A549 (cell line): ENCODE measurements around the gene PIK3R2. TPM values are rescaled to one million over a fixed set of nuclear protein-coding genes. Genes with fewer than 3 reads are reported as not detected.

Experiments
- ATAC-seq, 2 experiments: fragments of 200-7000 bp in 1 of 2; fragments of >200 bp in 1 of 2; cut with Nextera tagmentation in 1 of 2; cut with Tn5 transposase in 1 of 2; 3 replicates each; pipeline versions ENCODE4 v1.8.0 to v1.9.1; 2018 to 2020; ENCODE audit warnings: mild to moderate bottlenecking in 1 of 2, moderate library complexity in 1 of 2
- CTCF ChIA-PET: fragments of 300-600 bp; sonication (Branson Sonifier 250); formaldehyde crosslinking; extraction: SDS; loops from one replicate; lab custom pipeline; 2021; ENCODE audit warnings: antibody characterized with exemption, inconsistent platforms; lab: Yijun Ruan, JAX
- POLR2A ChIA-PET: fragments of 350-600 bp; formaldehyde crosslinking; extraction: SDS; loops from one replicate; lab custom pipeline; 2021; ENCODE audit warnings: antibody characterized with exemption, inconsistent platforms; lab: Yijun Ruan, JAX
- DNase-seq, 2 experiments: peaks; one replicate each; pipeline versions ENCODE4 v3.0.0 to v3.0.0-alpha.2; 2011 to 2016; ENCODE audit warnings: low read depth in 1 of 2, low spot score in 1 of 2
- FAIRE-seq: peaks from 2 replicates; lab custom pipeline; 2011; peaks lifted over from hg19 to GRCh38; lab: Jason Lieb, UNC
- H3K27ac ChIP-seq, 2 experiments: fragments of >200 bp; sonication (Bioruptor Twin); formaldehyde crosslinking; 3 replicates each; pipeline ENCODE4 v1.5.1; 2016 to 2017
- H3K4me1 ChIP-seq: fragments of >200 bp; sonication (Bioruptor Twin); formaldehyde crosslinking; 3 replicates; pipeline ENCODE4 v1.6.1; 2016
- H3K4me2 ChIP-seq: fragments of >200 bp; sonication (Bioruptor Twin); formaldehyde crosslinking; 3 replicates; pipeline ENCODE4 v1.6.1; 2016
- H3K4me3 ChIP-seq: fragments of >200 bp; sonication (Bioruptor Twin); formaldehyde crosslinking; 3 replicates; pipeline ENCODE4 v1.5.1; 2016
- H3K9me3 ChIP-seq: fragments of >200 bp; sonication (Bioruptor Twin); formaldehyde crosslinking; 3 replicates; pipeline ENCODE4 v1.6.1; 2016
- ATOH8 ChIP-seq: fragments of 250-450 bp; sonication (Bioruptor Pico); IDR thresholded peaks from 2 replicates; pipeline ENCODE4 v1.5.0; 2020; ENCODE audit warnings: low read depth, mild to moderate bottlenecking, moderate library complexity
- BCL3 ChIP-seq: fragments of >200 bp; sonication (Bioruptor Twin); formaldehyde crosslinking; IDR thresholded peaks from 3 replicates; pipeline ENCODE4 v1.6.1; 2016
- BHLHE40 ChIP-seq: IDR thresholded peaks from 2 replicates; pipeline ENCODE4 v1.6.1; 2012; ENCODE audit warnings: low read depth, low read length, inconsistent platforms
- CHD2 ChIP-seq: fragments of 150-350 bp; IDR thresholded peaks from 2 replicates; pipeline ENCODE4 v1.6.1; 2014; ENCODE audit warnings: low read length; ENCODE audit not compliant: partially characterized antibody
- CTCF ChIP-seq: fragments of >200 bp; sonication (Bioruptor Twin); formaldehyde crosslinking; IDR thresholded peaks from 3 replicates; pipeline ENCODE4 v1.5.1; 2016
- E2F6 ChIP-seq: IDR thresholded peaks from 2 replicates; pipeline ENCODE4 v1.6.1; 2012; ENCODE audit warnings: low read depth, borderline replicate concordance
- EHF ChIP-seq: fragments of 250-450 bp; sonication (Bioruptor Pico); IDR thresholded peaks from 2 replicates; pipeline ENCODE4 v1.5.0; 2020; ENCODE audit warnings: mild to moderate bottlenecking
- EHMT2 ChIP-seq: fragments of 200-600 bp; sonication (generic); IDR thresholded peaks from 2 replicates; pipeline ENCODE4 v1.6.1; 2016; ENCODE audit warnings: antibody characterized with exemption, low read depth, mild to moderate bottlenecking, moderate library complexity
- FOSB ChIP-seq: fragments of 250-450 bp; sonication (Bioruptor Pico); IDR thresholded peaks from 2 replicates; pipeline ENCODE4 v1.5.0; 2020; ENCODE audit warnings: mild to moderate bottlenecking, moderate library complexity
- FOSL2 ChIP-seq, 2 experiments: fragments of 450-650 bp in 1 of 2; fragments of >200 bp in 1 of 2; sonication (Bioruptor Twin) in 1 of 2; formaldehyde crosslinking; IDR thresholded peaks; 2 replicates each; pipeline versions ENCODE4 v1.5.0 to v1.6.1; 2016 to 2020; ENCODE audit warnings: mild to moderate bottlenecking in 1 of 2, moderate library complexity in 1 of 2
- FOXS1 ChIP-seq: fragments of 250-450 bp; sonication (Bioruptor Pico); IDR thresholded peaks from 2 replicates; pipeline ENCODE4 v1.5.0; 2020; ENCODE audit warnings: mild to moderate bottlenecking, moderate library complexity
- HEYL ChIP-seq: fragments of 250-450 bp; sonication (Bioruptor Pico); IDR thresholded peaks from 2 replicates; pipeline ENCODE4 v1.8.0; 2021; ENCODE audit warnings: mild to moderate bottlenecking, moderate library complexity
- HOXA7 ChIP-seq: fragments of 250-450 bp; sonication (Bioruptor Pico); IDR thresholded peaks from 2 replicates; pipeline ENCODE4 v1.5.0; 2020; ENCODE audit warnings: mild to moderate bottlenecking, moderate library complexity
- JUN ChIP-seq, 2 experiments: fragments of >200 bp; sonication (Bioruptor Twin); formaldehyde crosslinking; IDR thresholded peaks; 2 replicates in 1 of 2; 3 replicates in 1 of 2; pipeline ENCODE4 v1.6.1; 2016 to 2017
- JUNB ChIP-seq: fragments of >200 bp; sonication (Bioruptor Twin); formaldehyde crosslinking; IDR thresholded peaks from 2 replicates; pipeline ENCODE4 v1.6.1; 2016
- KDM1A ChIP-seq: fragments of 200-600 bp; sonication (generic); IDR thresholded peaks from 2 replicates; pipeline ENCODE4 v1.6.1; 2016; ENCODE audit warnings: low read depth, mild to moderate bottlenecking
- KDM5A ChIP-seq: fragments of 200-600 bp; sonication (generic); IDR thresholded peaks from 2 replicates; pipeline ENCODE4 v1.6.1; 2016; ENCODE audit warnings: antibody characterized with exemption, mild to moderate bottlenecking
- MAFK ChIP-seq: fragments of 450-650 bp; IDR thresholded peaks from 2 replicates; pipeline ENCODE4 v1.6.1; 2014; ENCODE audit not compliant: partially characterized antibody
- MAX ChIP-seq: IDR thresholded peaks from 2 replicates; pipeline ENCODE4 v1.6.1; 2012
- NR3C1 ChIP-seq: fragments of >200 bp; sonication (Bioruptor Twin); formaldehyde crosslinking; IDR thresholded peaks from 3 replicates; pipeline ENCODE4 v1.6.1; 2017
- POLR2AphosphoS2 ChIP-seq: conservative IDR thresholded peaks from 2 replicates; pipeline ENCODE4 v1.6.1; 2012; ENCODE audit warnings: low read length, improper control_type of control experiment, inconsistent platforms
- RNF2 ChIP-seq: fragments of 200-600 bp; sonication (generic); IDR thresholded peaks from 2 replicates; pipeline ENCODE4 v1.6.1; 2016; ENCODE audit warnings: low read depth, mild to moderate bottlenecking, antibody characterized with exemption, moderate library complexity, borderline replicate concordance
- SMC3 ChIP-seq: fragments of >200 bp; sonication (Bioruptor Twin); formaldehyde crosslinking; IDR thresholded peaks from 3 replicates; pipeline ENCODE4 v1.6.1; 2018; ENCODE audit warnings: inconsistent platforms
- TP53 ChIP-seq: fragments of 250-450 bp; sonication (Bioruptor Pico); IDR thresholded peaks from 2 replicates; pipeline ENCODE4 v1.5.0; 2021; ENCODE audit warnings: mild to moderate bottlenecking, moderate library complexity
- ZSCAN20 ChIP-seq: fragments of 250-450 bp; sonication (Bioruptor Pico); IDR thresholded peaks from 2 replicates; pipeline ENCODE4 v1.8.0; 2022; ENCODE audit warnings: mild to moderate bottlenecking, moderate library complexity
- WGBS: methylation state at CpG from one replicate; pipeline ENCODE4 v1.1.6; 2017; ENCODE audit errors: missing lambda C conversion rate; 5-methylcytosine and 5-hydroxymethylcytosine counted together
- polyA plus RNA-seq, 4 experiments: library from polyadenylated mRNA; depleted of rRNA in 3 of 4; stranded (reverse); fragments of >200 nt; fragmentation: RNase III in 1 of 4; extraction: RNeasy Plus Mini Kit Qiagen cat#74134 plus additional on column Dnase treatment in 1 of 4; gene quantifications; 2 replicates in 3 of 4; 3 replicates in 1 of 4; pipeline ENCODE4 v1.2.3, GENCODE V29; 2011 to 2017
- TF ChIP-seq, protein P1 (sequence below): fragments of 450-650 bp; IDR thresholded peaks from 2 replicates; pipeline ENCODE4 v1.6.1; 2014; ENCODE audit warnings: antibody characterized with exemption

The PIK3R2 gene
- polyA plus RNA-seq, 2 of the 4 experiments (the other 2 are of a cell fraction): 6.7 to 8.3 TPM

- H3K4me3 ChIP-seq: no peak overlapping the region
- WGBS: 90% methylated on average over 4 of the region's 4 CpGs
- ATAC-seq: no peak
- ChIA-PET POLR2A (no interaction called here), CTCF (interaction anchor here (1.6 to 1.8 kb wide), 2 partner anchors 46 to 53 kb away, joined by 5 to 12 read pairs; no protein-coding TSS in a partner anchor)
- H3K4me1 ChIP-seq: peaks cover 12% of the 10 kb centered on the region
- no peak overlapping the region for H3K4me2 ChIP-seq
- FAIRE-seq: no peak
- no peak for DNase-seq
- H3K9me3 ChIP-seq: no peaks in the 10 kb centered on the region
- H3K27ac ChIP-seq: no peak overlapping the region
- TF ChIP-seq CHD2: no peak
- no peak for TF ChIP-seq ZSCAN20
- TF ChIP-seq TP53: no peak
- no peak for TF ChIP-seq MAX
- TF ChIP-seq BCL3: no peak
- TF ChIP-seq, protein P1, sequence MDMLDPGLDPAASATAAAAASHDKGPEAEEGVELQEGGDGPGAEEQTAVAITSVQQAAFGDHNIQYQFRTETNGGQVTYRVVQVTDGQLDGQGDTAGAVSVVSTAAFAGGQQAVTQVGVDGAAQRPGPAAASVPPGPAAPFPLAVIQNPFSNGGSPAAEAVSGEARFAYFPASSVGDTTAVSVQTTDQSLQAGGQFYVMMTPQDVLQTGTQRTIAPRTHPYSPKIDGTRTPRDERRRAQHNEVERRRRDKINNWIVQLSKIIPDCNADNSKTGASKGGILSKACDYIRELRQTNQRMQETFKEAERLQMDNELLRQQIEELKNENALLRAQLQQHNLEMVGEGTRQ: no peak
- TF ChIP-seq MAFK: no peak
- no peak for TF ChIP-seq FOSL2 (IDR thresholded peaks at IDR 0.05)
- no peak for TF ChIP-seq FOSL2 (CRISPR knock-in tag; IDR thresholded peaks at IDR 0.05)
- no peak for TF ChIP-seq SMC3
- no peak for TF ChIP-seq E2F6
- TF ChIP-seq KDM1A: no peak
- TF ChIP-seq BHLHE40: no peak
- no peak for TF ChIP-seq HEYL (CRISPR knock-in tag)
- TF ChIP-seq JUN (IDR thresholded peaks at IDR 0.05): no peak
- TF ChIP-seq ATOH8 (CRISPR knock-in tag): no peak
- no peak for TF ChIP-seq EHMT2
- no peak for TF ChIP-seq NR3C1
- TF ChIP-seq, all 56 proteins: peak for 0
Observed at GRCh38 chr19:18114483-18114882, 38.5 kb upstream of the PIK3R2 start.

DNA sequence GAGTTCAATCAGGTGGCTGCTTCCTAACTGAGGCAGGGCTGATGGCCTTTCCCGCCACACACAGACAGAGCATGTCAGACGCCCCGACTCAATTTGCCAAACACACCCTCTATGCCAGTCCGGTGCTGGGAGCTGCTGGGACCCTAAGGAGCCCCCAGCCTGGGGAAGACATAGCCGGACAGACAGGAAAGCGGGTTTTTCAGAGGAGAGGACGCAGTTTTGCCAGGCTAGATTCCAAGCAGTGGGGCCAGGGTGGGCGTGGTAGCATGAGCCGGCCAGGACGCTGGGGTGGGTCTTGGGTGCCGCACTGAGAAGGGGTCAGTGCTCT is 35.6 kb upstream of the PIK3R2 start:
- H3K9me3 ChIP-seq: no peaks in the 10 kb centered on the region
- H3K4me2 ChIP-seq: peak overlapping the region; percentile 96
- DNase-seq (no peak), ATAC-seq (peak in 1 of 2 experiments; percentile 30; a peak in 3 of 6 replicates), FAIRE-seq (no peak)
- H3K4me3 ChIP-seq: peak overlapping the region; percentile 71
- ChIA-PET POLR2A (no interaction called here), CTCF (interaction anchor here (1.1 to 2.1 kb wide), 4 partner anchors 35 to 102 kb away, joined by 3 to 4 read pairs (median 4); partner anchors contain the start of gene PIK3R2)
- H3K4me1 ChIP-seq: 0 out of 3 replicates have a peak, but pooled peaks cover 8% of the 10 kb centered on the region
- peak overlapping the region in 1 of 2 experiments; percentile 84; a peak in 3 of 6 replicates for H3K27ac ChIP-seq
- TF ChIP-seq EHMT2 (no peak), FOSB (no peak)
- WGBS: 50% methylated on average over 10 of the region's 11 CpGs

GRCh38 chr19:18117692-18118378 is 35.1 kb upstream of the PIK3R2 start:
- Histone ChIP-seq H3K9me3 (no peaks in the 10 kb centered on the region), H3K4me3 (peak overlapping the region; percentile 71), H3K27ac (peak overlapping the region; percentile 76 to 84), H3K4me1 (0 out of 3 replicates have a peak, but pooled peaks cover 8% of the 10 kb centered on the region), H3K4me2 (peak overlapping the region; percentile 96)
- FAIRE-seq (no peak), DNase-seq (peak; percentile 55 to 70), ATAC-seq (peak; percentile 73 to 83)
- CTCF ChIA-PET: interaction anchor here (1.1 to 2.1 kb wide), 4 partner anchors 35 to 101 kb away, joined by 3 to 4 read pairs (median 4); partner anchors contain the start of gene PIK3R2
- POLR2A ChIA-PET: no interaction called here
- WGBS: 7% methylated on average over 6 of the region's 86 CpGs
- TF ChIP-seq, protein P1: no peak
- TF ChIP-seq BHLHE40: no peak
- no peak for TF ChIP-seq KDM5A
- TF ChIP-seq NR3C1: no peak
- TF ChIP-seq E2F6: peak; percentile 61; the same call in 1 of the 2 replicates
- no peak for TF ChIP-seq CTCF
- TF ChIP-seq RNF2: no peak
- TF ChIP-seq JUNB: no peak
- TF ChIP-seq EHF (CRISPR knock-in tag): no peak
- no peak for TF ChIP-seq POLR2AphosphoS2
- no peak for TF ChIP-seq HOXA7 (CRISPR knock-in tag)
- TF ChIP-seq FOXS1 (CRISPR knock-in tag): no peak
